RWPE1 (cell line): ENCODE results near the gene COL20A1.
A peak's percentile ranks its signal among the peaks of the same experiment; 100 is the strongest.

Source experiments
- CTCF ChIA-PET: fragments of 350-600 bp; sonication (Branson Sonifier 250); formaldehyde crosslinking; extraction: SDS; loops from one replicate; lab custom pipeline; 2021; lab: Yijun Ruan, JAX
- POLR2A ChIA-PET: fragments of 400-600 bp; formaldehyde crosslinking; extraction: SDS; loops from one replicate; lab custom pipeline; 2020; ENCODE audit warnings: antibody characterized with exemption; ENCODE audit not compliant: low non-redundant PET; lab: Yijun Ruan, JAX
- DNase-seq: peaks from one replicate; pipeline ENCODE4 v3.0.0; 2012; ENCODE audit warnings: low spot score
- H3K27ac ChIP-seq: fragments of 450-650 bp; 2 replicates; pipeline ENCODE4 v1.5.1; 2017
- TF ChIP-seq, protein P1 (sequence below): fragments of 450-650 bp; conservative IDR thresholded peaks from 2 replicates; pipeline ENCODE4 v1.5.1; 2017; ENCODE audit warnings: low read depth, mild to moderate bottlenecking

Gene COL20A1

DNA sequence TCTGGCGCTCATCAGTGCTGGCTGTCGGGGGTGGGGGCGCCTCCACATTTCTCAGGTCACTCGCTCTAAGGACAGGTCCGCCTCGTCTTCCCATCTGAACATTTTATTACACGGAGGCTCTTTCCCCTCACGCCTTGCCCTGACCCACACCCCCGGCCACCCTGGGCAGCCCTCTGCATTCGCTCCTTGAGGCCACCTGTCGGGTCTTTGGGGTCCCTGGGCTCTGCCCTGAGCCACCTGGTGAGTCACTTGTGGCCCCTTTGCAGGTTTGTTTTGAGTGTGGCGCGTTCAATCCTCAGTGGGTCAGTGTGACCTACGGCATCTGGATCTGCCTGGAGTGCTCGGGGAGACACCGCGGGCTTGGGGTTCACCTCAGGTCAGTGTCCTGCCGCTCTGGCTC is 17.2 kb upstream of the COL20A1 start:
- H3K27ac ChIP-seq, result no peak overlapping the region
- ChIA-PET CTCF (interaction anchor here (1.5 to 1.6 kb wide), 2 partner anchors 13 to 53 kb away, joined by 4 to 5 read pairs; no protein-coding TSS in a partner anchor), POLR2A (no interaction called here)
- TF ChIP-seq, protein P1, sequence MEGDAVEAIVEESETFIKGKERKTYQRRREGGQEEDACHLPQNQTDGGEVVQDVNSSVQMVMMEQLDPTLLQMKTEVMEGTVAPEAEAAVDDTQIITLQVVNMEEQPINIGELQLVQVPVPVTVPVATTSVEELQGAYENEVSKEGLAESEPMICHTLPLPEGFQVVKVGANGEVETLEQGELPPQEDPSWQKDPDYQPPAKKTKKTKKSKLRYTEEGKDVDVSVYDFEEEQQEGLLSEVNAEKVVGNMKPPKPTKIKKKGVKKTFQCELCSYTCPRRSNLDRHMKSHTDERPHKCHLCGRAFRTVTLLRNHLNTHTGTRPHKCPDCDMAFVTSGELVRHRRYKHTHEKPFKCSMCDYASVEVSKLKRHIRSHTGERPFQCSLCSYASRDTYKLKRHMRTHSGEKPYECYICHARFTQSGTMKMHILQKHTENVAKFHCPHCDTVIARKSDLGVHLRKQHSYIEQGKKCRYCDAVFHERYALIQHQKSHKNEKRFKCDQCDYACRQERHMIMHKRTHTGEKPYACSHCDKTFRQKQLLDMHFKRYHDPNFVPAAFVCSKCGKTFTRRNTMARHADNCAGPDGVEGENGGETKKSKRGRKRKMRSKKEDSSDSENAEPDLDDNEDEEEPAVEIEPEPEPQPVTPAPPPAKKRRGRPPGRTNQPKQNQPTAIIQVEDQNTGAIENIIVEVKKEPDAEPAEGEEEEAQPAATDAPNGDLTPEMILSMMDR, result no peak
- DNase-seq, result no peak

DNA sequence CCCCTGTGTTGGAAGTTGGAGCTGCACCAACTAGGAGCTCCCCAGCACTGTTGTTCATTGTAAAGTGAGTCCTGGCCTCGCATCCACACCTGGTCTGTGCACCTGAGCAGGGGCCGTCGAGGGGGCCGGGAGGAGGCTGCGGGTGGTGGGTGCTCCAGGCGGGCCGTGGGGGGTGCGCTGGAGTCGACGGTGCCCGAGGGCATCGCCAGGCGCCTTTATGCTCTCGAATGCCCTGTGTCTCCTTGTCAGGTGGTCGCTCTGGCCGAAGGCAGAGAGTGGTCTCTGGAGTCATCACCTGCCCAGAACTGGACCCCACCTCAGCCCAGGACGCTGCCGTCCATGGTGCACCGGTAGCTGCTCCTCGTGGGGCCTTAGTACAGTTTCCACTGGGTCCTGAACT is 16.0 kb upstream of the COL20A1 start:
- CTCF ChIA-PET, result interaction anchor here (0.6 to 1.6 kb wide), 5 partner anchors 10 to 56 kb away, joined by 3 to 5 read pairs (median 4); no protein-coding TSS in a partner anchor
- TF ChIP-seq, protein P1, result no peak
- POLR2A ChIA-PET, result interaction anchor here (0.5 to 0.8 kb wide), 2 partner anchors 12 to 243 kb away, joined by 3 read pairs; no protein-coding TSS in a partner anchor
- no peak overlapping the region for H3K27ac ChIP-seq
- DNase-seq, result no peak

DNA sequence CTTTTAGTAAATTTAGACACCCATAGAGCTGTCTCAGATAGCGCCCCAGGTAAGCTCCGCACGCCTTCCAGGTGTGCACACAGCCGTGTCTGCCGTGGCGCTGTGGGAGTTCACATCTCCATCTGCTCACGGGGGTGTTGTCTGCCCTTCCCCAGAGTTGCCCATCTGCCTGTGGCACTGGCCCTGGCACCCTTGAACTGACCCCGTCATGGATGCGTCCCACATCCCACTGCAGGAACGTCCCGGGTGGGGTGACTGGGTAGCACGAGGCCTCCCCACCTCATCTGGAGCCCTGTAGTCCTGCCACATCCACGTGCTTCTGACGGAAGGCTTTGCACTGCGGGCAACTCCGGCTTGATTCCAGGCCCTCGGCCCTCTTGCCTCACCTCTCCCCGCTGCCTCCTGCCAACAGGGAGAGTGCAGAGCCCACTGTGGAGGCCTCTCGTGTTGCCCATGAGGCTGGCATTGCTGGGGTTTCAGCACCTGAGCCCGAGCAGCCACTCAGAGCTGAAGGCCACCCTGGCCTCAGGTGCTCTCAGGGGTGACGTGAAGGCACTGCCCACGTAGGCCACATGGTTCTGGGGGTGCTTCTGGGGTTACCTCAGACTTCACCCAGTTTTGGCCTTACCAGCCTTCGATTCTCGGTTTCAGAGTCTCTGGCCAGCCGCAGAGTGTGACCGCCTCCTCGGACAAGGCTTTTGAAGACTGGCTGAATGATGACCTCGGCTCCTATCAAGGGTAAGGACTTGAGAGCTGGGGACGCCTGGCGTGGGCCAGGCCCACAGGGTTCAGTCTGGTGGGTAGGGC is 15.3 kb upstream of the COL20A1 start:
- TF ChIP-seq, protein P1, result no peak
- ChIA-PET POLR2A (interaction anchor here (0.8 kb wide), 1 partner anchor 13 kb away, joined by 3 read pairs; no protein-coding TSS in a partner anchor), CTCF (interaction anchor here (0.6 to 1.6 kb wide), 4 partner anchors 10 to 200 kb away, joined by 3 to 5 read pairs (median 4); no protein-coding TSS in a partner anchor)
- no peak overlapping the region for H3K27ac ChIP-seq
- DNase-seq, result no peak

DNA sequence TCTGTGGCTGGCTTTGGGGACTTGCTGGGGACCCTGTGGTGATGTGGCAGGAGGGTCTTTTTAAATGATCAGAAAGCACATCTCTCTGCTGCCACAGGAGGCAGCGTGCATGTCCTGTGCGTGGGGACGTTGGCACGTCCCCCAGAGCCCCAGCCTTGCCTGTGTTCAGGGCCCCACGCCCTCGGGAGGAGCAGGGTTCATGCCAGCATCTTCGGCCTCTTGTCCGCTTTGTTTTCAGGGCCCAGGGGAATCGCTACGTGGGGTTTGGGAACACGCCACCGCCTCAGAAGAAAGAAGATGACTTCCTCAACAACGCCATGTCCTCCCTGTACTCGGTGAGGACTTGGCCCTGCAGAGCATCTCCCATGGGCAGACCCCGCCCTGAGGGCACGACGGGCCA is 14.3 kb upstream of the COL20A1 start:
- TF ChIP-seq, protein P1, result no peak
- CTCF ChIA-PET, result no interaction called here
- POLR2A ChIA-PET, result no interaction called here
- H3K27ac ChIP-seq, result no peak overlapping the region
- DNase-seq, result no peak

DNA sequence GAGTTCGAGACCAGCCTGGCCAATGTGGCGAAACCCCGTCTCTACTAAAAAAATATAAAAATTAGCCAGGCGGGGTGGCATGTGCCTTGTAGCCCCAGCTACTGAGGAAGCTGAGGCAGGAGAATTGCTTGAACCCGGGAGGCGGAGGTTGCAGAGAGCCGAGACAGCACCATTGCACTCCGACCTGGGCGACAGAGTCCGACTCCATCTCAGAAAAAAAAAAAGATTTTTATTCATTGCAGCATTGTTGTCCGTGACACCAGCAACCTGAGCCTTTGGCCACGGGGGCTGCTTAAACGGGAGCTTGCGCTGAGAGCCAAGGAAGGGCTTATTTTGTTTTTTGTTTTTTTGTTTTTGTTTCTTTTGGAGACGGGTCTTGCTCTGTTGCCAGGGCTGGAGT is 13.1 kb upstream of the COL20A1 start:
- DNase-seq, result no peak
- TF ChIP-seq, protein P1, result no peak
- CTCF ChIA-PET, result interaction anchor here (0.6 to 2.1 kb wide), 9 partner anchors 9 to 799 kb away, joined by 3 to 11 read pairs (median 5); no protein-coding TSS in a partner anchor
- POLR2A ChIA-PET, result no interaction called here
- H3K27ac ChIP-seq, result peak overlapping the region; percentile 13

DNA sequence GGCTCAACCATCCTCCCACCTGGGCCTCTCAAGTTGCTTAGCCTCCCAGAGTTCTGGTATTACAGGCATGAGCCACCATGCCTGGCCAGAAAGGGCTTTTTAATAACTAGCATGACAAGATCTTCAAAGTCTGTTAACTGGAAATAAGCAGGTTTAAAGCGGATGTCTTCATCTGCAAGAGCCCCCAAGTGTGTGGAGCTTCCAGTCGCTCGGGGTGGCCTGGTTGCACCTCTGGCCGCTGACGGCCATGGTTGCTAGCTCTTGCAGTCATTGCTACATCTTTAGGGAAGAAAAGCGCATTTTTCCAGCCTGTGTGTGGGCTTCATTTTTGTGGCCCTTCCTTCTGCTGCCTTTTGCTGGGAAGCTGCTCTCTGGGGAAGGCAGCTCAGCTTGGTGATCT is 12.6 kb upstream of the COL20A1 start:
- TF ChIP-seq, protein P1, result no peak
- DNase-seq, result no peak
- H3K27ac ChIP-seq, result peak overlapping the region; percentile 13; the same call in 1 of the 2 replicates
- ChIA-PET POLR2A (no interaction called here), CTCF (interaction anchor here (0.6 to 2.1 kb wide), 10 partner anchors 9 to 799 kb away, joined by 3 to 11 read pairs (median 3); no protein-coding TSS in a partner anchor)
